GM10847 (cell line): ENCODE results near the gene PAQR9.

Experiments used
- POLR2A ChIP-seq: IDR thresholded peaks from 2 replicates; pipeline ENCODE4 v1.6.1; 2011; ENCODE audit not compliant: insufficient read length; ENCODE audit errors: extremely low read depth

PAQR9 gene

GRCh38 chr3:142943349-142943748 is 20.1 kb downstream of the PAQR9 start:
- no peak for TF ChIP-seq POLR2A

GRCh38 chr3:142941373-142942123 is 21.9 kb downstream of the PAQR9 start:
- TF ChIP-seq POLR2A = no peak

GRCh38 chr3:142940472-142940871 is 23.0 kb downstream of the PAQR9 start:
- TF ChIP-seq POLR2A = no peak

- no peak for TF ChIP-seq POLR2A
These were observed 23.5 kb downstream of the PAQR9 start for GRCh38 chr3:142940000-142940399.

- TF ChIP-seq POLR2A = no peak
These were observed 27.5 kb downstream of the PAQR9 start for GRCh38 chr3:142935963-142936362.

- TF ChIP-seq POLR2A = no peak
These were observed 28.6 kb downstream of the PAQR9 start for GRCh38 chr3:142934887-142935269.

- no peak for TF ChIP-seq POLR2A
These were observed 29.2 kb downstream of the PAQR9 start for GRCh38 chr3:142934128-142934886.

- TF ChIP-seq POLR2A = no peak
These were observed 32.3 kb downstream of the PAQR9 start for GRCh38 chr3:142931222-142931621.

GRCh38 chr3:142930463-142930862 is 33.0 kb downstream of the PAQR9 start:
- TF ChIP-seq POLR2A = no peak

- TF ChIP-seq POLR2A = no peak
These were observed 33.6 kb downstream of the PAQR9 start for GRCh38 chr3:142929890-142930289.

- no peak for TF ChIP-seq POLR2A
These were observed 34.4 kb downstream of the PAQR9 start for GRCh38 chr3:142929109-142929508.

GRCh38 chr3:142926368-142926944 is 37.0 kb downstream of the PAQR9 start:
- TF ChIP-seq POLR2A = no peak

- no peak for TF ChIP-seq POLR2A
These were observed 38.3 kb downstream of the PAQR9 start for GRCh38 chr3:142925140-142925539.

- no peak for TF ChIP-seq POLR2A
These were observed 39.8 kb downstream of the PAQR9 start for GRCh38 chr3:142923694-142924093.

GRCh38 chr3:142916605-142917004 is 46.9 kb downstream of the PAQR9 start:
- no peak for TF ChIP-seq POLR2A

GRCh38 chr3:142915636-142916035 is 47.8 kb downstream of the PAQR9 start:
- no peak for TF ChIP-seq POLR2A
